Duodenal mucosa (tissue), 2 donors: ENCODE measurements around the gene TBC1D20.
"Not testable (repeated sequence)": the region's sequence is repeated elsewhere in the genome, so short reads cannot be mapped to it uniquely, and the experiment has no call there.

Experiments
- H3K27ac ChIP-seq: one replicate; pipeline ENCODE4 v1.7.0; 2013; ENCODE audit warnings: low read depth, low read length
- H3K27me3 ChIP-seq, 2 donors: one replicate each; pipeline ENCODE4 v1.7.0; 2013; ENCODE audit warnings: low read length in 2 of 2, control low read depth in 1 of 2; ENCODE audit not compliant: insufficient read depth in 2 of 2, control insufficient read depth in 1 of 2
- H3K36me3 ChIP-seq, 2 donors: one replicate each; pipeline ENCODE4 v1.7.0; 2013; ENCODE audit warnings: low read length in 2 of 2, control low read depth in 1 of 2; ENCODE audit not compliant: insufficient read depth in 2 of 2, control insufficient read depth in 1 of 2
- H3K4me1 ChIP-seq, 2 donors: one replicate each; pipeline ENCODE4 v1.7.0; 2013; ENCODE audit warnings: low read length in 2 of 2, control low read depth in 1 of 2; ENCODE audit not compliant: insufficient read depth in 2 of 2, control insufficient read depth in 1 of 2
- H3K4me3 ChIP-seq, 2 donors: one replicate each; pipeline ENCODE4 v1.7.0; 2013; ENCODE audit warnings: low read length in 2 of 2, low read depth in 1 of 2
- H3K9ac ChIP-seq, 2 donors: one replicate each; pipeline ENCODE4 v1.7.0; 2013; ENCODE audit warnings: low read length in 2 of 2, low read depth in 1 of 2
- H3K9me3 ChIP-seq, 2 donors: one replicate each; pipeline ENCODE4 v1.7.0; 2013; ENCODE audit warnings: low read length in 2 of 2, control low read depth in 1 of 2; ENCODE audit not compliant: control insufficient read depth in 1 of 2

Gene TBC1D20, protein sequence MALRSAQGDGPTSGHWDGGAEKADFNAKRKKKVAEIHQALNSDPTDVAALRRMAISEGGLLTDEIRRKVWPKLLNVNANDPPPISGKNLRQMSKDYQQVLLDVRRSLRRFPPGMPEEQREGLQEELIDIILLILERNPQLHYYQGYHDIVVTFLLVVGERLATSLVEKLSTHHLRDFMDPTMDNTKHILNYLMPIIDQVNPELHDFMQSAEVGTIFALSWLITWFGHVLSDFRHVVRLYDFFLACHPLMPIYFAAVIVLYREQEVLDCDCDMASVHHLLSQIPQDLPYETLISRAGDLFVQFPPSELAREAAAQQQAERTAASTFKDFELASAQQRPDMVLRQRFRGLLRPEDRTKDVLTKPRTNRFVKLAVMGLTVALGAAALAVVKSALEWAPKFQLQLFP

DNA sequence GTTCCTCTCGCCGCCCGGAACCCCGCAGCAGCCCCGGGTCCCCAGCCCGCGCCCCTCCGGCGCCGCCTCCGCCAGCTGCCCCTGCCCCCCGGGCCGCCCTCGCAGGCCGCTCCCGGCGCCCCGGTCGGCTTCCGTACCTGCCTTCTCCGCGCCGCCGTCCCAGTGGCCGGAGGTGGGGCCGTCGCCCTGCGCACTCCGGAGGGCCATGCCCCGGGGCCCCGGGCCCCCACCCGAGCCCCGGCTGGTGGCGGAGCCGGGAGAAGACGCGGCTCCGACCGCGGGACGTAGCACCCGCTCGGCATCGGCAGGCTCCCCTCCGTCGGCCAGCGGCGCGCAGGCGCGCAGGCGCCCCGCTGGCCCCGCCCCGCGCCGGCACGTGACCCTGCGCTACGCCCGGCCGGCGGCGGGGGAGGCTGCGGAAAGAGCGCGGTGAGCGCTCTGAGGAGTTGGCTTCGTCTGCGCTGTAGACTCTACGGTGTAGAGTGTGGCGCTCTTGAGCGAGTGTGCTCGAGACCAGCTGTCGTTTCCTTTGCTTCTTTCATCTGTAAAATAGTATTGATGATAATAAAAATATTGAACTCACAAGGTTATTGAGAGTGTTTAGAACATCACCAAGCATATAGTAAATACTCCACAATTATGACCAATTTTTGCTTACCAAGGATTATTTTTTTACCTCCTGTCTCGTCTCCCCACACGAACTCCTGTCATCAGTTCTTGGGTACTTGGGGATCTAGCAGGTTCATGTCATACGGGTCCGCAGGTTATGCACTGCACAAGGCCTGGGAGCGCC, at the start of gene TBC1D20:
TSS of gene TBC1D20 (minus strand) at position 335 of the 793 bp plus-strand sequence. CDS start at position 207, 128 bp downstream.
- Histone ChIP-seq H3K4me1 (peaks cover 17 to 30% of the 10 kb centered on the region in 2 donors), H3K27ac (peak within 1 kb of the TSS; percentile 80)

DNA sequence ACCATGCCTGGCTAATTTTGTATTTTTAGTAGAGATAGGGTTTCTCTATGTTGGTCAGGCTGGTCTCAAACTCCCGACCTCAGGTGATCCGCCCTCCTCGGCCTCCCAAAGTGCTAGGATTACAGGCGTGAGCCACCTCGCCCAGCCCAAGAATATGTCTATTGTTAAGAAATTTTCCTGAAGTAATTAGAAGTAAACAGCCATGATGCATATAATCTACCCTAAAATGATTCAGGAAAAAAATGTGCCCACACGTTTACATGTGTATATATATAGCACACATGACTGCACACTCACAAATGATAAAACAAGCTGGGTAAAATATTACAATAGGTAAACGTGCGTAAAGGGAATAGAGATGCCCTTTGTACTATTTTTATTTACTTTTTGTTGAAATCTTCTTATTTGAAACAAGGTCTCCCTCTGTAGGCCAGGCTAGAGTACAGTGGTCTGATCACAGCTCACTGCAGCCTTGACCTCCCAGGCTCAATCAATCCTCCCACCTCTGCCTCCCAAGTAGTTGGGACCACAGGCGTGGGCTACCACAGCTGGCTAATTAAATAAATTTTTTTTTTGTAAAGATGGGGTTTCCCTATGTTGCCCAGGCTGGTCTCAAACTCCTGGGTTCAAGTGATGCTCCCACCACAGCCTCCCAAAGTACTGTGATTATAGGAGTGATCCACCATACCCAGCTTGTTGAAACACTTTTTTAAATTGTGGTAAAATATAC, 48.2 kb upstream of the TBC1D20 start:
- Histone ChIP-seq H3K36me3 (peaks cover 16 to 29% of the 10 kb centered on the region in 2 donors), H3K4me1 (peaks cover 0 to 15% of the 10 kb centered on the region in 2 donors)
- not testable (repeated sequence) for H3K4me3 ChIP-seq, H3K27me3 ChIP-seq, H3K9me3 ChIP-seq, H3K9ac ChIP-seq, H3K27ac ChIP-seq

More for the DNA sequence above, at the start of gene TBC1D20:
- no peaks in the 10 kb centered on the region for H3K27me3 ChIP-seq
- H3K9me3 ChIP-seq, result peaks cover 0 to under 1% of the 10 kb centered on the region in 2 donors
- H3K4me3 ChIP-seq, result peak within 1 kb of the TSS; percentile 92 to 94
- no peaks in the 10 kb centered on the region for H3K36me3 ChIP-seq
- H3K9ac ChIP-seq, result peak within 1 kb of the TSS; percentile 90 to 91

DNA sequence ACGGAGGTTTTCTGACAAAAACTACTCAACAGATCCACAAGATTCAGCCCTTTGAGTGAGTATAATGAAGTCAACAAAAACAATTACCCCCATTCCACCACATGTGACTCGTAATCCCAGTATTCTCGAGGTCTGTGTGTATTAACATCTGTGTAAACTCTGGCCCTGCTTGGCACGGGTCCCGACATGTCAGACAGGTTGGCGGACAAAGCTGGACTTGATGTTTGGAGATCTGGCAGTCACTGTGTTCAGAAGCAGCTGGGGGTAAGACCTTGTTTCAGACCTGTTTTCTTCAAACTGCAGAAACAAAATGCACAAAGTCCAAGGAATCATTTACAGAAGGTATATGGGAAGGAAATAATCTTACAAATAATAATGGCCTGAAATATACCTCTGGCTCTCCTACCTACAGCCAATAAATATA, 46.0 kb upstream of the TBC1D20 start:
- H3K27me3 ChIP-seq, H3K27ac ChIP-seq, H3K9ac ChIP-seq, H3K9me3 ChIP-seq, H3K4me3 ChIP-seq: not testable (repeated sequence)
- Histone ChIP-seq H3K36me3 (peaks cover 18 to 41% of the 10 kb centered on the region in 2 donors), H3K4me1 (peaks cover 8 to 20% of the 10 kb centered on the region in 2 donors)

DNA sequence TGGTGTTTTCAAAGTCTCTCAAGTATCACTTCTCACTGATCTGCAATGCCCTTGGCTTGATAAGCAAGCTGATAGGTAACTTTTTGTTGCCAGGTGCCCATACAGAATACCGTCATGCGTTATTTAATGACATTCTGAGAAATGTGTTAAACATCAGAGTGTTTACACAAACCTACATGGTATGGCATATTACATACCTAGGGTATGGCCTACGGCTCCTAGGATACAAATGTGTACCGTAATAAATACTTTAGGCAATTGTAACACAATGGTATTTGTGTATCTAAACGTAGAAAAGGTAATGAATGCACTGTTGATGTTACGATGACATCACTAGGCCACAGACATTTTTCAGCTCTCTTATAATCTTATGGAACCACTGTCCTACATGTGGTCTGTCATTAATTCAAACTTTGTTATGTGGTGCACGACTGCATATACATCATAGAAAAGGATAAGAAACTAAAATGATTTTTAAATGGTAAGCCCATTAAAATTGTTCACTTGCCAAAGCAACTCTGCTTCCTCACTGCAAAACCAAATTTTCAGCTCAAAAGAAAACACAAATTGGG, 45.5 kb upstream of the TBC1D20 start:
- peaks cover 23 to 45% of the 10 kb centered on the region in 2 donors for H3K36me3 ChIP-seq
- H3K27me3 ChIP-seq, result no peaks in the 10 kb centered on the region
- no peak overlapping the region for H3K9ac ChIP-seq
- no peak overlapping the region for H3K27ac ChIP-seq
- H3K4me3 ChIP-seq, result no peak overlapping the region
- H3K4me1 ChIP-seq, result peaks cover 8 to 20% of the 10 kb centered on the region in 2 donors
- no peaks in the 10 kb centered on the region for H3K9me3 ChIP-seq

DNA sequence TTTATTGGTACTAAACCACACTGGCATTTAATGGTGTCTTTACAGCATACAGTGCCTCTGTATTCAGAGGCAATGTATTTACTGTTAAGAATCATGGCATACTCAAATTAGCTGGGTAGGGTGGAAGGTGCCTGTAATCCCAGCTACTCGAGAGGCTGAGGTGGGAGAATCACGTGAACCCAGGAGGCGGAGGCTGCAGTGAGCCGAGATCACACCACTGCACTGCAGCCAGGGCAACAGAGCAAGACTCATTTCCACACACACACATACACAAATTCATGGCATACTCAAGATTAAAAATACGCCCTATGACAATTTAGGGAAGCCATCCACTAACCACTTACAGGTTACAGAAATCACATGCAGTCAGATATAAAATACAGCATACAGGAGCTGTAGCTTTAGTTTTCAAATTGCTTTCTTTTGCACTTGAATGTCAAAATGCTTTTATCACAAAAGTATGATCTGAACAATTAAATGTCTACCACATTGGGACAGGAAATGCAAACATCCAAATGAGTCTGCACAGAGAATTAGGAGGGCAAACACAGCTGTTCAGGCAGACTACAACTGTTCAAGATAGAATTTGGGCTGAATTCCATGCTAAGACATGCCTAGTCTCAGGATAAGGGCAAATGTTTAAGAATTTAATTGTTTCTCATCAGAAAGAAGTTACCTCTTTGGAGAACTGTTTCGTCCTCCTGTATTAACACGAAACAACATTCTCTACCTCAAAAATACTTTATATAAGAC, 44.8 kb upstream of the TBC1D20 start:
- Histone ChIP-seq H3K36me3 (peaks cover 24 to 46% of the 10 kb centered on the region in 2 donors), H3K27ac (no peak overlapping the region), H3K9me3 (no peaks in the 10 kb centered on the region), H3K27me3 (no peaks in the 10 kb centered on the region), H3K9ac (no peak overlapping the region), H3K4me1 (peaks cover 8 to 20% of the 10 kb centered on the region in 2 donors), H3K4me3 (no peak overlapping the region)

DNA sequence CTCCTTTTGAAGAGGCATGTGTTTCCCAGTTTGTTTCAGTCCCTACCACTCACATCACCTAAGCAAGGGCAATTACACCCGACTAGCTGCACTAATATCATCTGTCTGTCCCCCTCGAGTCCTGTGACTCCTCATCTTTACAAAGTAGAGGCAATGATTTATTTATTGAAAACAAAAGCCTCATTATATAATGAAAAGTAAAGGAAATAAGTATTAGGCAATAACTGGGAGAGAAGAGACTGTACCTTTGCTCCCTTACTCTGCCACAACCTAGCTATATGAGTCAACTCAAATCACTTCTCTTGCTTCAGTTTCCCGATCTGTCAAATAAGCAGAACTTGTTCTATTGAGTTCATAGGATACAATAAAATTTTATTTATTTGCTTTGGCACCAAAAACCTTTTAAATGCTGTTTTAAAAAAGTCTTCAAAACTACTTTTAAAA, 42.3 kb upstream of the TBC1D20 start:
- Histone ChIP-seq H3K27ac (no peak overlapping the region), H3K36me3 (peaks cover 24 to 59% of the 10 kb centered on the region in 2 donors), H3K4me1 (peaks cover 8 to 15% of the 10 kb centered on the region in 2 donors), H3K9ac (no peak overlapping the region), H3K9me3 (no peaks in the 10 kb centered on the region), H3K4me3 (no peak overlapping the region), H3K27me3 (no peaks in the 10 kb centered on the region)

DNA sequence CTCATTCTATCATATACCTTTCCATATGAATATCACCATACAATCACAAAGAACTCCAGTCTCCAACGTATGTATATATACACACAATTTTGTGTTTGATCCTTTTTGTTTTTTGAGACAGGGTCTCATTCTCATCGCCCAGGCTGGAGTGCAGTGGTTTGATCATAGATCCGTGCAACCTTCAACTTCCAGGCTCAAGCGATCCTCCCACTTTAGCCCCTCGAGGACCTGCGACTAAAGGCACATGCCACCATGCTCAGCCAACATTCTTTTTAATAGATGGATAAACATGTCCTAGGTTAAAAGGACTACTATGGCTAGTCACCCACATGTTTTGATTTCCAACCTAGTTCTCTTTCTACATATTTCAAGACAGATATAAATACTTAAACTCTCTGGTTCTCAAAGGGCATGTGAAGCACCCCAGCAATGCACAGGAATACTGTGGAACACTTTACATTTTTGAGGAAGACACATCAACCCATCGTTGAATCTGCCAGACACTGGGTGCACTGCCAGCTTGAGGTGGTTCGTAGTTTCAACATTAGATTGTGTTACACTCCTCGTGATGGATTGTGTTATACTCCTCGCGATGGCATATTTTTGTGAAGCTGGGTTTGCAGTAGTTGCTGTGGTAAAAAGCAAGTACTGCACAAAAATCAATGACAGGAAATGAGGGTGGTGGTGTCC, 40.9 kb upstream of the TBC1D20 start:
- Histone ChIP-seq H3K9me3 (no peaks in the 10 kb centered on the region), H3K27me3 (no peaks in the 10 kb centered on the region), H3K9ac (no peak overlapping the region), H3K4me1 (peaks cover 8 to 15% of the 10 kb centered on the region in 2 donors), H3K36me3 (peaks cover 35 to 66% of the 10 kb centered on the region in 2 donors), H3K27ac (no peak overlapping the region), H3K4me3 (no peak overlapping the region)

DNA sequence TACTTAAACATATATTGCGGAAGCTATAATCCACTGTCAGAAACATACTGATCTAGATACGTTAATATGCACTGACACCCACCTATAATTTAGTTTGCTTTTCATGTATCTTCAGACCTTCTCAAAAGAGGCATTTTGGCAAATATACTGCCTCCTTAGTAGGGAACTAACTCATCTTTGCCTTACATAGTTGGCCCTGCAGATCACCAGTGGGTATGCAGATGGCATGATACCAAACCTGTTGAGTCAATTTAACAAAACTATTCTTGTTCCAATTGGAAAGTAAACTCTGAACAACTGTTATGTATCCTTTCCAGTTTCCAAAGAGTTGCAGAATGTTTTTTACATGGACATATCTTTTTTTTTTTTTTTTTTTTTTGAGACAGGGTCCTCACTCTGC, 35.6 kb upstream of the TBC1D20 start:
- Histone ChIP-seq H3K27me3 (no peaks in the 10 kb centered on the region), H3K36me3 (peaks cover 34 to 67% of the 10 kb centered on the region in 2 donors), H3K4me3 (no peak overlapping the region), H3K9ac (no peak overlapping the region), H3K9me3 (no peaks in the 10 kb centered on the region), H3K27ac (no peak overlapping the region), H3K4me1 (no peaks in the 10 kb centered on the region)
